Stomach (tissue), 4 donors: Measurements from ENCODE around the gene RMRP.

Experiments used
- POLR2A ChIP-seq, 4 donors: fragments of 450-650 bp; IDR thresholded peaks; one replicate each; pipeline ENCODE4 v1.6.1; 2016; ENCODE audit warnings: antibody characterized with exemption in 4 of 4, control low read depth in 2 of 4, mild to moderate bottlenecking in 1 of 4, moderate library complexity in 1 of 4
- POLR2AphosphoS5 ChIP-seq, 3 donors: sonication (generic); formaldehyde crosslinking; IDR thresholded peaks; one replicate each; pipeline ENCODE4 v1.6.1; 2016; ENCODE audit warnings: antibody characterized with exemption in 3 of 3
- TF ChIP-seq, protein P1 (sequence below), 7 experiments: fragments of 450-650 bp in 4 of 7; fragments of 200-600 bp in 3 of 7; sonication (generic) in 3 of 7; IDR thresholded peaks; one replicate each; pipeline ENCODE4 v1.5.1; 2016 to 2019; ENCODE audit warnings: antibody characterized with exemption in 7 of 7, control low read depth in 2 of 7, mild to moderate bottlenecking in 1 of 7

GRCh38 chr9:35675204-35675603 is 17.4 kb upstream of the RMRP start:
- TF ChIP-seq, protein P1, sequence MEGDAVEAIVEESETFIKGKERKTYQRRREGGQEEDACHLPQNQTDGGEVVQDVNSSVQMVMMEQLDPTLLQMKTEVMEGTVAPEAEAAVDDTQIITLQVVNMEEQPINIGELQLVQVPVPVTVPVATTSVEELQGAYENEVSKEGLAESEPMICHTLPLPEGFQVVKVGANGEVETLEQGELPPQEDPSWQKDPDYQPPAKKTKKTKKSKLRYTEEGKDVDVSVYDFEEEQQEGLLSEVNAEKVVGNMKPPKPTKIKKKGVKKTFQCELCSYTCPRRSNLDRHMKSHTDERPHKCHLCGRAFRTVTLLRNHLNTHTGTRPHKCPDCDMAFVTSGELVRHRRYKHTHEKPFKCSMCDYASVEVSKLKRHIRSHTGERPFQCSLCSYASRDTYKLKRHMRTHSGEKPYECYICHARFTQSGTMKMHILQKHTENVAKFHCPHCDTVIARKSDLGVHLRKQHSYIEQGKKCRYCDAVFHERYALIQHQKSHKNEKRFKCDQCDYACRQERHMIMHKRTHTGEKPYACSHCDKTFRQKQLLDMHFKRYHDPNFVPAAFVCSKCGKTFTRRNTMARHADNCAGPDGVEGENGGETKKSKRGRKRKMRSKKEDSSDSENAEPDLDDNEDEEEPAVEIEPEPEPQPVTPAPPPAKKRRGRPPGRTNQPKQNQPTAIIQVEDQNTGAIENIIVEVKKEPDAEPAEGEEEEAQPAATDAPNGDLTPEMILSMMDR (IDR thresholded peaks at IDR 0.05), result no peak
- no peak for TF ChIP-seq POLR2A (IDR thresholded peaks at IDR 0.05)
- no peak for TF ChIP-seq POLR2AphosphoS5 (IDR thresholded peaks at IDR 0.05)
